ENCODE data around the gene FAT2.

DNA sequence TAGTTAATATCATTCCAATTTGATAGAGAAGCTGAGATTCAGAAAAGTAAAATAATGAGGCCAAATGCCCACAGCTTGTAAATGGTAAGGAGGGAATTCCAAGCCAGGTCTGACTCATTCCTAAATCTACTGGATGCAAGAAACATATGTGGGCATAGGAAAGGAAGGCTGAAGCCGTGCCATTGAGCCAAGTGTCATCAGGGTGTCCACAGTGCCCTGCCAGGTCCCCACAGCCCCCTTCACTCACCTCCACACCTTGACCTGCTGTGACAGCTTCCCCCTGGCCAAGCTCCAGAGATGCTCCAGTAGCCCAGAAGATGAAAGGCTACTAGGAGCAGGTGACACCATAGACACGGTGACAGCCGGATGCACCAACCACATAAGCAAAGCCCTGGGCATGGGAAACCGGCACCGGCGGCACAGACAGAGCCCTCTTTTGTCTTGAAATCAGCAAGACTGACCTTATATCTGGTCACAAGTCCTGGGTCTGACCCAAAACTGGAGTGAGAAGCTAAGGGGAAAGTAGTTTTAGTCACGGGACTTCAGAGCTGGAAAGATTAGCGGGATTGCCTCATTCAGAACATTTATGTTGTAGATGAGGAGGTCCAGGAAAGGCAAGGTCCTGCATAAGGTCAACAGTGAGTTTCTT, 20.1 kb upstream of the FAT2 start:
- no peak for TF ChIP-seq POLR2A (IDR thresholded peaks at IDR 0.05)
- no peak for TF ChIP-seq CTCF (IDR thresholded peaks at IDR 0.05)

All from right lobe of liver (tissue), 4 donors.